ENCODE measurements around the gene INPP5K. TPM values are rescaled to one million over a fixed set of nuclear protein-coding genes. Genes with fewer than 3 reads are reported as not detected.
A peak's percentile ranks its signal among the peaks of the same experiment; 100 is the strongest.

Gene INPP5K
- total RNA-seq, 1 experiment from 2014 or later, result 29.4 TPM

- Histone ChIP-seq H4K20me1 (ENCODE audit: control insufficient read depth, insufficient read depth, insufficient read length) (no peaks in the 10 kb centered on the region), H2BK5ac (ENCODE audit: insufficient read length, low read length) (no peak overlapping the region), H3K79me1 (ENCODE audit: insufficient read depth, low read depth, low read length, poor library complexity, severe bottlenecking) (no peaks in the 10 kb centered on the region), H3K4me1 (ENCODE audit: insufficient read depth, low read length) (no peaks in the 10 kb centered on the region), H3K27ac (ENCODE audit: insufficient read length, low read depth, low read length) (no peak overlapping the region), H4K8ac (replicated peaks; ENCODE audit: insufficient read length, low read depth, low read length) (no peak overlapping the region), H2AFZ (ENCODE audit: low read length) (no peak overlapping the region), H2BK15ac (ENCODE audit: low read depth, low read length) (no peak overlapping the region), H4K5ac (ENCODE audit: insufficient read length, low read depth, low read length) (no peak overlapping the region), H3K56ac (ENCODE audit: insufficient read length, low read depth, low read length) (no peak overlapping the region), H2AK5ac (ENCODE audit: insufficient read length, low read length) (no peak overlapping the region), H3T11ph (ENCODE audit: low read length) (no peak overlapping the region), H3K18ac (ENCODE audit: insufficient read length, low read depth, low read length) (no peak overlapping the region), H3K23ac (ENCODE audit: insufficient read length, low read depth, low read length) (no peak overlapping the region), H3K23me2 (ENCODE audit: insufficient read length, low read depth, low read length, poor library complexity, severe bottlenecking) (no peaks in the 10 kb centered on the region), H3K4me2 (ENCODE audit: insufficient read depth, insufficient read length, low read length) (no peak overlapping the region), H3K14ac (ENCODE audit: insufficient read depth, low read length) (no peak overlapping the region), H2BK120ac (ENCODE audit: low read depth, low read length, poor library complexity, severe bottlenecking) (no peak overlapping the region), H3K79me2 (ENCODE audit: insufficient read depth, low read length) (no peaks in the 10 kb centered on the region), H4K91ac (ENCODE audit: insufficient read length, low read depth, low read length) (no peak overlapping the region), H3K4ac (ENCODE audit: low read depth, low read length) (no peak overlapping the region), H2BK12ac (ENCODE audit: insufficient read length, low read depth, low read length) (no peak overlapping the region), H2BK20ac (ENCODE audit: low read depth, low read length, poor library complexity, severe bottlenecking) (no peak overlapping the region), H3K27me3 (ENCODE audit: insufficient read depth, low read length) (no peaks in the 10 kb centered on the region), H3K9me3 (ENCODE audit: control insufficient read depth, low read depth, low read length) (no peaks in the 10 kb centered on the region), H3K9ac (ENCODE audit: extremely low read depth, insufficient read length, low read length) (no peak overlapping the region)
- H3K4me3 Mint-ChIP-seq, result peak overlapping the region in 1 of 2 experiments; percentile 38; a peak in 2 of 5 replicates
- no peaks in the 10 kb centered on the region for H3K27me3 Mint-ChIP-seq (ENCODE audit: low read depth)
- TF ChIP-seq, protein P1, sequence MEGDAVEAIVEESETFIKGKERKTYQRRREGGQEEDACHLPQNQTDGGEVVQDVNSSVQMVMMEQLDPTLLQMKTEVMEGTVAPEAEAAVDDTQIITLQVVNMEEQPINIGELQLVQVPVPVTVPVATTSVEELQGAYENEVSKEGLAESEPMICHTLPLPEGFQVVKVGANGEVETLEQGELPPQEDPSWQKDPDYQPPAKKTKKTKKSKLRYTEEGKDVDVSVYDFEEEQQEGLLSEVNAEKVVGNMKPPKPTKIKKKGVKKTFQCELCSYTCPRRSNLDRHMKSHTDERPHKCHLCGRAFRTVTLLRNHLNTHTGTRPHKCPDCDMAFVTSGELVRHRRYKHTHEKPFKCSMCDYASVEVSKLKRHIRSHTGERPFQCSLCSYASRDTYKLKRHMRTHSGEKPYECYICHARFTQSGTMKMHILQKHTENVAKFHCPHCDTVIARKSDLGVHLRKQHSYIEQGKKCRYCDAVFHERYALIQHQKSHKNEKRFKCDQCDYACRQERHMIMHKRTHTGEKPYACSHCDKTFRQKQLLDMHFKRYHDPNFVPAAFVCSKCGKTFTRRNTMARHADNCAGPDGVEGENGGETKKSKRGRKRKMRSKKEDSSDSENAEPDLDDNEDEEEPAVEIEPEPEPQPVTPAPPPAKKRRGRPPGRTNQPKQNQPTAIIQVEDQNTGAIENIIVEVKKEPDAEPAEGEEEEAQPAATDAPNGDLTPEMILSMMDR (conservative IDR thresholded peaks at IDR 0.05), result no peak
- H3K36me3 Mint-ChIP-seq (ENCODE audit: insufficient read depth in 1 of 3, low read depth in 3 of 3), result peaks cover 11 to 72% (median 26%) of the 10 kb centered on the region in 3 experiments; a peak in 6 of 7 replicates
- H3K4me1 Mint-ChIP-seq, result peaks cover 0 to 23% of the 10 kb centered on the region in 2 experiments; a peak in 2 of 4 replicates
- no CpG with 5 or more reads among the region's 28 CpGs for WGBS (ENCODE audit: extremely low coverage, insufficient read length, low lambda C conversion rate)
- H3K27ac Mint-ChIP-seq, result peak overlapping the region in 2 of 3 experiments; percentile 35 to 74; a peak in 2 of 7 replicates
- H3K9me3 Mint-ChIP-seq, result no peaks in the 10 kb centered on the region
- DNase-seq, result peak; percentile 77
These were observed 47.1 kb downstream of the INPP5K start for GRCh38 chr17:1469231-1469852.

All from H9 (cell line).